Measurements from ENCODE around the gene DMRTC2. TPM values are rescaled to one million over a fixed set of nuclear protein-coding genes. Genes with fewer than 3 reads are reported as not detected.

DMRTC2 gene
- total and polyA plus RNA-seq, 2 donors from 2014 or later: not detected

DNA sequence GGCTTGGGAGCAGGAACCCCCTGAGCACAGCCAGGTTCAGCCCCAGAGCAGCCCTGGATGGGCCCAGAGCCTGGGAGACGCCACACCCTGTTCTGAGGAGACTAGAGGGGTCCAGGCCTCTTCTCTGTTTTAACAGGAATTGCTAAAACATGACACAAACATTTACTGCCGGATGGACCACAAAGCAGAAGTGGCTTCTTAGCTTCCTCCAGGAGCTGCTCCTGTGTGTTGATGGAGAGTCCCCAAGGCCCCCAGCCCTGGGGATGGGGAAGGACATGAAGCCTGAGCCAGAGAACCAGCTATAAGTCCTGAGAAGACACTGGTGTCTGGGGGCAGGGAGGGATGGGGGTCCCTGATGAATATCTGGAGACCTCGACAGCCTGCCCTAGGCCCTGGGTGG is 33.8 kb upstream of the DMRTC2 start:
- no peak for FAIRE-seq

GRCh38 chr19:41811981-41812380 is 32.9 kb upstream of the DMRTC2 start:
- Histone ChIP-seq H3K9me3 (ENCODE audit: control insufficient read depth in 2 of 3, insufficient read depth in 1 of 3, low read length in 3 of 3) (no peaks in the 10 kb centered on the region), H3K4me1 (ENCODE audit: control insufficient read depth in 2 of 3, insufficient read depth in 2 of 3, low read depth in 1 of 3, low read length in 3 of 3) (no peaks in the 10 kb centered on the region), H3K4me3 (ENCODE audit: low read length in 3 of 3) (no peak overlapping the region), H3K9ac (ENCODE audit: low read length in 3 of 3) (no peak overlapping the region), H3K27ac (ENCODE audit: low read depth in 2 of 2, low read length in 2 of 2) (no peak overlapping the region), H3K27me3 (ENCODE audit: control insufficient read depth, insufficient read depth, low read length) (no peaks in the 10 kb centered on the region), H3K36me3 (ENCODE audit: control insufficient read depth in 2 of 3, insufficient read depth in 3 of 3, low read length in 3 of 3) (no peaks in the 10 kb centered on the region)
- intact Hi-C loops (cut with DNase I): no loop called here
- DNase-seq: no peak
- TF ChIP-seq, protein P1, sequence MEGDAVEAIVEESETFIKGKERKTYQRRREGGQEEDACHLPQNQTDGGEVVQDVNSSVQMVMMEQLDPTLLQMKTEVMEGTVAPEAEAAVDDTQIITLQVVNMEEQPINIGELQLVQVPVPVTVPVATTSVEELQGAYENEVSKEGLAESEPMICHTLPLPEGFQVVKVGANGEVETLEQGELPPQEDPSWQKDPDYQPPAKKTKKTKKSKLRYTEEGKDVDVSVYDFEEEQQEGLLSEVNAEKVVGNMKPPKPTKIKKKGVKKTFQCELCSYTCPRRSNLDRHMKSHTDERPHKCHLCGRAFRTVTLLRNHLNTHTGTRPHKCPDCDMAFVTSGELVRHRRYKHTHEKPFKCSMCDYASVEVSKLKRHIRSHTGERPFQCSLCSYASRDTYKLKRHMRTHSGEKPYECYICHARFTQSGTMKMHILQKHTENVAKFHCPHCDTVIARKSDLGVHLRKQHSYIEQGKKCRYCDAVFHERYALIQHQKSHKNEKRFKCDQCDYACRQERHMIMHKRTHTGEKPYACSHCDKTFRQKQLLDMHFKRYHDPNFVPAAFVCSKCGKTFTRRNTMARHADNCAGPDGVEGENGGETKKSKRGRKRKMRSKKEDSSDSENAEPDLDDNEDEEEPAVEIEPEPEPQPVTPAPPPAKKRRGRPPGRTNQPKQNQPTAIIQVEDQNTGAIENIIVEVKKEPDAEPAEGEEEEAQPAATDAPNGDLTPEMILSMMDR (IDR thresholded peaks at IDR 0.05; ENCODE audit: borderline replicate concordance, extremely low read depth, insufficient read depth): no peak
- FAIRE-seq: no peak

More for the DNA sequence above, 33.8 kb upstream of the DMRTC2 start:
- DNase-seq: no peak
- TF ChIP-seq, protein P1 (IDR thresholded peaks at IDR 0.05; ENCODE audit: borderline replicate concordance, extremely low read depth, insufficient read depth): no peak
- Histone ChIP-seq H3K9me3 (ENCODE audit: control insufficient read depth in 2 of 3, insufficient read depth in 1 of 3, low read length in 3 of 3) (no peaks in the 10 kb centered on the region), H3K36me3 (ENCODE audit: control insufficient read depth in 2 of 3, insufficient read depth in 3 of 3, low read length in 3 of 3) (no peaks in the 10 kb centered on the region), H3K27me3 (ENCODE audit: control insufficient read depth, insufficient read depth, low read length) (no peaks in the 10 kb centered on the region), H3K4me1 (ENCODE audit: control insufficient read depth in 2 of 3, insufficient read depth in 2 of 3, low read depth in 1 of 3, low read length in 3 of 3) (no peaks in the 10 kb centered on the region), H3K9ac (ENCODE audit: low read length in 3 of 3) (no peak overlapping the region), H3K4me3 (ENCODE audit: low read length in 3 of 3) (no peak overlapping the region), H3K27ac (ENCODE audit: low read depth in 2 of 2, low read length in 2 of 2) (no peak overlapping the region)
- intact Hi-C loops (cut with DNase I): no loop called here

DNA sequence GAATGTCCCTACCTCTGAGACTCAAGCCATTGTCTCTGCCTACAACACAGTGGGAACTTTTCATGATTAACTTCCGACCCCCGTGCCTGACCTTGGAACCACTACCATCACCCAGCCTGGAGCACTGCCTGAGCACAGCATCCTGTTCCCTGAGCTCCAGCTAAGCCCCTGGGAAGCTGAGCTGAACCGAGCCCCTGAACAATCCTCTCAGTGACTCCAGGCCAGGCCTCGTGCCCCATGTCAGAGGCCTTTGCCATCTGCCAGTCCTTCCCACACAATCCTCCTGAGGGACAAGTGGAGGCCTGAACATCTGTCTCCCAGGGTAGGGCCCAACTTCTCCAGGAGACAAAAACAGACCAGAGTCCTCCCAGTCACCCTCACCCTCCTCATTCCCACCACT is 30.9 kb upstream of the DMRTC2 start:
- intact Hi-C loops (cut with DNase I): no loop called here
- TF ChIP-seq, protein P1 (IDR thresholded peaks at IDR 0.05; ENCODE audit: borderline replicate concordance, extremely low read depth, insufficient read depth): no peak
- Histone ChIP-seq H3K9ac (ENCODE audit: low read length in 3 of 3) (no peak overlapping the region), H3K27ac (ENCODE audit: low read depth in 2 of 2, low read length in 2 of 2) (no peak overlapping the region), H3K9me3 (ENCODE audit: control insufficient read depth in 2 of 3, insufficient read depth in 1 of 3, low read length in 3 of 3) (no peaks in the 10 kb centered on the region), H3K4me1 (ENCODE audit: control insufficient read depth in 2 of 3, insufficient read depth in 2 of 3, low read depth in 1 of 3, low read length in 3 of 3) (no peaks in the 10 kb centered on the region), H3K4me3 (ENCODE audit: low read length in 3 of 3) (no peak overlapping the region), H3K27me3 (ENCODE audit: control insufficient read depth, insufficient read depth, low read length) (no peaks in the 10 kb centered on the region), H3K36me3 (ENCODE audit: control insufficient read depth in 2 of 3, insufficient read depth in 3 of 3, low read length in 3 of 3) (no peaks in the 10 kb centered on the region)
- FAIRE-seq (no peak), DNase-seq (no peak)

- no peaks in the 10 kb centered on the region for H3K27me3 ChIP-seq (ENCODE audit: control insufficient read depth, insufficient read depth, low read length)
- H3K4me1 ChIP-seq (ENCODE audit: control insufficient read depth in 2 of 3, insufficient read depth in 2 of 3, low read depth in 1 of 3, low read length in 3 of 3): no peaks in the 10 kb centered on the region
- intact Hi-C loops (cut with DNase I): no loop called here
- TF ChIP-seq, protein P1 (IDR thresholded peaks at IDR 0.05; ENCODE audit: borderline replicate concordance, extremely low read depth, insufficient read depth): no peak
- no peaks in the 10 kb centered on the region for H3K9me3 ChIP-seq (ENCODE audit: control insufficient read depth in 2 of 3, insufficient read depth in 1 of 3, low read length in 3 of 3)
- DNase-seq (no peak), FAIRE-seq (no peak)
- no peak overlapping the region for H3K27ac ChIP-seq (ENCODE audit: low read depth in 2 of 2, low read length in 2 of 2)
- no peak overlapping the region for H3K9ac ChIP-seq (ENCODE audit: low read length in 3 of 3)
- no peaks in the 10 kb centered on the region for H3K36me3 ChIP-seq (ENCODE audit: control insufficient read depth in 2 of 3, insufficient read depth in 3 of 3, low read length in 3 of 3)
- H3K4me3 ChIP-seq (ENCODE audit: low read length in 3 of 3): no peak overlapping the region
Observed at GRCh38 chr19:41815301-41815700, 29.5 kb upstream of the DMRTC2 start.
